Measurements from ENCODE around the gene SLC15A4.

SLC15A4 gene

DNA sequence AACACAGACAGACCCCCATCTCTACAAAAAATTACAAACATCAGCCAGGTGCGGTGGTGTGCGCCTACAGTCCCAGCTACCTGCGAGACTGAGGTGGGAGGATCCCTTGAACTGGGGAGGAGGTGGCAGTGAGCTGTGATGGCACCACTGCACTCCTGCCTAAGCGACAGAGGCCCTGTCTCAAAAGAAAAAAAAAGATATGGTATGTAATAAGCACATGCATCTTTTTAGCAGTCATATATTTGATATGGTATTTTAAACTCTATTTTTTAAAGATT, 7.2 kb downstream of the SLC15A4 start:
- Histone ChIP-seq H3K4me3 (ENCODE audit: insufficient read depth, low read length, poor library complexity, severe bottlenecking) (no peak overlapping the region), H4K20me1 (ENCODE audit: low read depth, low read length) (peaks cover 6% of the 10 kb centered on the region; the same call in 1 of the 2 replicates), H3K27me3 (ENCODE audit: low read length) (no peaks in the 10 kb centered on the region), H3F3A (ENCODE audit: insufficient read depth) (peaks cover 38% of the 10 kb centered on the region), H2AFZ (ENCODE audit: low read depth, low read length, severe bottlenecking) (no peak overlapping the region), H3K9ac (ENCODE audit: low read length) (peak overlapping the region; percentile 41), H3K9me3 (ENCODE audit: insufficient read depth, low read length) (no peaks in the 10 kb centered on the region), H3K27ac (ENCODE audit: low read depth, low read length) (peak overlapping the region; percentile 98), H3K9me2 (replicated peaks; ENCODE audit: insufficient read depth, low read length) (no peaks in the 10 kb centered on the region), H3K36me3 (ENCODE audit: low read length) (peaks cover 12% of the 10 kb centered on the region), H3K4me2 (ENCODE audit: low read depth, low read length, poor library complexity, severe bottlenecking) (peak overlapping the region; percentile 99), H3K79me2 (ENCODE audit: insufficient read depth, low read length) (peaks cover 100% of the 10 kb centered on the region)
- no peak for TF ChIP-seq EZH2phosphoT487 (conservative IDR thresholded peaks at IDR 0.05; ENCODE audit: low read length)
- TF ChIP-seq, protein P1, sequence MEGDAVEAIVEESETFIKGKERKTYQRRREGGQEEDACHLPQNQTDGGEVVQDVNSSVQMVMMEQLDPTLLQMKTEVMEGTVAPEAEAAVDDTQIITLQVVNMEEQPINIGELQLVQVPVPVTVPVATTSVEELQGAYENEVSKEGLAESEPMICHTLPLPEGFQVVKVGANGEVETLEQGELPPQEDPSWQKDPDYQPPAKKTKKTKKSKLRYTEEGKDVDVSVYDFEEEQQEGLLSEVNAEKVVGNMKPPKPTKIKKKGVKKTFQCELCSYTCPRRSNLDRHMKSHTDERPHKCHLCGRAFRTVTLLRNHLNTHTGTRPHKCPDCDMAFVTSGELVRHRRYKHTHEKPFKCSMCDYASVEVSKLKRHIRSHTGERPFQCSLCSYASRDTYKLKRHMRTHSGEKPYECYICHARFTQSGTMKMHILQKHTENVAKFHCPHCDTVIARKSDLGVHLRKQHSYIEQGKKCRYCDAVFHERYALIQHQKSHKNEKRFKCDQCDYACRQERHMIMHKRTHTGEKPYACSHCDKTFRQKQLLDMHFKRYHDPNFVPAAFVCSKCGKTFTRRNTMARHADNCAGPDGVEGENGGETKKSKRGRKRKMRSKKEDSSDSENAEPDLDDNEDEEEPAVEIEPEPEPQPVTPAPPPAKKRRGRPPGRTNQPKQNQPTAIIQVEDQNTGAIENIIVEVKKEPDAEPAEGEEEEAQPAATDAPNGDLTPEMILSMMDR (IDR thresholded peaks at IDR 0.05; ENCODE audit: insufficient read depth, low read length, poor library complexity, severe bottlenecking): no peak

DNA sequence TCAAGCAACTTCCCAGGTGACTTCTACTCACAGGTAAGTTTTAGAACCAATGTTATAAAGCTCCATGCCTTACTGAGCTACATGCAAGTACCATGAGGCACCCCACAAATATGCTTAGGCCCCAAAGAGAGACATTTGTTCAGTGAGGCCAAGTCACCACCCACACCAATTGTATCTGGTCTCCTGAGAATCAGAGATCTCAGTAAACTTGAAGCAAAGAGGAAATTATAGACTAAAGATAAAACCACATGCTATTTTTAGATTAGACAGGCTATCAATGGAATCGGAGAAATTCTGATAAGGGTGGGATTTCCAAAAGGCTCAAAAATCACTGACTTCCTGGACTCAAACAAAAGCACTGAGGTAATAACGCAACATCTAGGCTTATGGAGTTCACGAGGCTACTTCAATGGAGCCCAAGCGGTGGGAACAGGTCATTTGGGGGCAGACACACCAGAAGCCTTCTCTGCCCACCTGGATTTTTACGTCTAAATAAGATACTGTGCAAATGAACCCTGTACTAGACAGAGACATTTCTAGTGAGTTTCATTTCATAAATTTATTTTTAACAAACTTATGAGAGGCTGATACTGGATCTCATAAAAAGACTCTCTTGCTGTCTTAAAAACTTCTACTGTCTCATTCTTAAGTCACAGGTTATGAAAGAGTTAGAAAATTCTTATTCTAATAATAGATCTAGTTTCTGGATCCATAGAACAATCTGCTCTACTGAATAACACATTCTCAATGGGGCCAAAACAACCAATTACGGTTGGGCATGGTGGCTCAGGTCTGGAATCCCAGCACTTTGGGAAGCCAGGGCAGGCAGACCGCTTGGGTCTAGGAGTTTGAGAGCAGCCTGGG, 7.7 kb downstream of the SLC15A4 start:
- Histone ChIP-seq H3K4me2 (ENCODE audit: low read depth, low read length, poor library complexity, severe bottlenecking) (peak overlapping the region; percentile 99), H3K27ac (ENCODE audit: low read depth, low read length) (peak overlapping the region; percentile 98), H3K9ac (ENCODE audit: low read length) (peak overlapping the region; percentile 41), H3K4me3 (ENCODE audit: insufficient read depth, low read length, poor library complexity, severe bottlenecking) (no peak overlapping the region), H3K9me2 (replicated peaks; ENCODE audit: insufficient read depth, low read length) (no peaks in the 10 kb centered on the region), H3F3A (ENCODE audit: insufficient read depth) (peaks cover 36% of the 10 kb centered on the region), H3K27me3 (ENCODE audit: low read length) (no peaks in the 10 kb centered on the region), H3K36me3 (ENCODE audit: low read length) (peaks cover 12% of the 10 kb centered on the region), H3K9me3 (ENCODE audit: insufficient read depth, low read length) (no peaks in the 10 kb centered on the region), H4K20me1 (ENCODE audit: low read depth, low read length) (peaks cover 6% of the 10 kb centered on the region; the same call in 1 of the 2 replicates), H3K79me2 (ENCODE audit: insufficient read depth, low read length) (peaks cover 100% of the 10 kb centered on the region), H2AFZ (ENCODE audit: low read depth, low read length, severe bottlenecking) (no peak overlapping the region)
- no peak for TF ChIP-seq EZH2phosphoT487 (conservative IDR thresholded peaks at IDR 0.05; ENCODE audit: low read length)
- TF ChIP-seq, protein P1 (IDR thresholded peaks at IDR 0.05; ENCODE audit: insufficient read depth, low read length, poor library complexity, severe bottlenecking): no peak

DNA sequence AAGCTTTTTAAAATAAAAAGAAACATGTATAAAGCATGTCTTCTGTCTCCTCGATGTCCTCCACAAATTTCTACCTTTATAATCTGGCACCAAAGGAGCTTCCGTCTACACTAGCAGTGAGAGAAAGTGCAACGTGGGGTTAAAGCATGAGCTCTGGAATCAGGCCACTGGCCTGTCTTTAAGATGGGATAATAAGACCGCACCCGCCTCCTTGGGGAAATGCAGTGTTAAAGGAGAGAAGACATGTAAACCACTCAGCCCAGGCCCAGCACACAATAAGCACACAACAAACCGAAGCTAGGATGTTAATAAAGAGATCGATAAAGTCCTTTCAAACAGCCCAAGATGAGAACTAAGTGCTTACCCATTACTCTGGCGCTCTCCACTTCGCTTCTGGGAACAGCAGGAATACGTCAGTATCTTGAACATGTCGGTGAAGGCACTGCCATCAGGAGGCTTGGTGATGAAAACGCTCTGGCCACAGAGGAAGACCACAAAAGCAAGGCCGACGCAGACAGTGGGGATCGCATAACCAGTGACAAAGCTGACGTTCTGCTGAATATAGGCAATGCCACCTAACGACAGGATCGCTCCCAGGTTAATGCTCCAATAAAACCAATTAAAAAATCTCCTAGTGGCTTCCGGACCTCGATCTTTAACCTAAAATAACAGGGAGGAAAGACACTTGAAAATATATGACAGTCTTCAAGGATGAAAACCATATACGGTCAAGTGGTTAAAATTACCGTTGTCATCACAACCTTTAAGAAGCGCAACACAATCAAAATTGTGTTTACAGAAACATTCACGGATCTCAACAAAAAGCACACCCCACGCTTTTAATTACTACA, 9.1 kb downstream of the SLC15A4 start:
- Histone ChIP-seq H3K79me2 (ENCODE audit: insufficient read depth, low read length) (peaks cover 100% of the 10 kb centered on the region), H3K4me2 (ENCODE audit: low read depth, low read length, poor library complexity, severe bottlenecking) (no peak overlapping the region), H3K9me2 (replicated peaks; ENCODE audit: insufficient read depth, low read length) (no peaks in the 10 kb centered on the region), H3F3A (ENCODE audit: insufficient read depth) (peaks cover 34% of the 10 kb centered on the region), H3K27me3 (ENCODE audit: low read length) (no peaks in the 10 kb centered on the region), H3K36me3 (ENCODE audit: low read length) (peaks cover 15% of the 10 kb centered on the region), H2AFZ (ENCODE audit: low read depth, low read length, severe bottlenecking) (no peak overlapping the region), H3K9me3 (ENCODE audit: insufficient read depth, low read length) (no peaks in the 10 kb centered on the region), H4K20me1 (ENCODE audit: low read depth, low read length) (peaks cover 6% of the 10 kb centered on the region; the same call in 1 of the 2 replicates), H3K9ac (ENCODE audit: low read length) (no peak overlapping the region), H3K4me3 (ENCODE audit: insufficient read depth, low read length, poor library complexity, severe bottlenecking) (no peak overlapping the region), H3K27ac (ENCODE audit: low read depth, low read length) (no peak overlapping the region)
- TF ChIP-seq, protein P1 (IDR thresholded peaks at IDR 0.05; ENCODE audit: insufficient read depth, low read length, poor library complexity, severe bottlenecking): no peak
- TF ChIP-seq EZH2phosphoT487 (conservative IDR thresholded peaks at IDR 0.05; ENCODE audit: low read length): no peak
